Transverse colon (tissue), 3 donors: ENCODE results near the gene CAMK1G.
A peak's percentile ranks its signal among the peaks of the same experiment; 100 is the strongest.

Experiments used
- POLR2A ChIP-seq: fragments of 450-650 bp; IDR thresholded peaks from one replicate; pipeline ENCODE4 v1.6.1; 2016; ENCODE audit warnings: antibody characterized with exemption, mild to moderate bottlenecking, moderate library complexity
- TF ChIP-seq, protein P1 (sequence below), 5 experiments: fragments of 200-600 bp in 3 of 5; fragments of 450-650 bp in 2 of 5; sonication (generic) in 3 of 5; IDR thresholded peaks; 1 replicate in 2 of 5; 2 replicates in 3 of 5; pipeline ENCODE4 v1.5.1; 2016 to 2017; ENCODE audit warnings: antibody characterized with exemption in 5 of 5, inconsistent platforms in 3 of 5, mild to moderate bottlenecking in 2 of 5, moderate library complexity in 1 of 5

DNA sequence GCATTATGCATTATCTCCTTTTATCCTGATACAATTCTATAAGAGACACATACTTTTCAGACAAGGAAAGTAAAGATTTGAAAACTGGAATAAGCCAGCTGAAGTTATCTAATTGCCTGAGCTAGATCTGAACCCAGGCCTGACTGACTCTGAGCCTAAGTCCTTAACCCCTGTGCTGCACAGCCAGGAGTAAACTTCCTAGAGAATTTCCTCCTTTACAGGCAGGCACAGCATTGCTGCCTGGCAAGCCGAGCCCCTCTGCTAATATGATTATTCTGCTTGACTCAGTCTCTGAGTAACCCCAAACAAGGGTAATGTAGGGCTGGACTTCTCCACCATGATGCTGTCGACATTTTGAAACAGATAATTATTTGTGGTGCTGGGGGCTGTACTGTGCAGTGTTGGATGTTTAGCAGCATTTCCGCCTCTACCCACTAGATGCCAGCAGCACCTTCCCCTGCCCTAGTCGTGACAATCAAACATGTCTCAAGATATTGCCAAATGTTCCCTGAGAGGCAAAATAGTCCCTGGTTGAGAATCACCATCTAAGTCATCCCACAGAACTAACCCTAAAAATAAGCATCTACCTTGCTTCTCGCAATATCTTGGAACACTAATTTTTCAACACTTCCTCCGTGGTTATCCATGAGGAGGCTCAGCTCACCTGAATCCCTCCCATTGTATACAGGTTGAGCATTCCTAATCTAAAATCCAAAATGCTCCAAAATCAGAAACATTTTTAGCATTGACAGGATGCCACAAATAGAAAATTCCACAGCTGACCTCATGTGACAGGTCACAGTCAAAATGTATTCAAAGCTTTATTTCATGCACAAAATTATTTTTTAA lies 18.5 kb downstream of the CAMK1G start:
- TF ChIP-seq, protein P1, sequence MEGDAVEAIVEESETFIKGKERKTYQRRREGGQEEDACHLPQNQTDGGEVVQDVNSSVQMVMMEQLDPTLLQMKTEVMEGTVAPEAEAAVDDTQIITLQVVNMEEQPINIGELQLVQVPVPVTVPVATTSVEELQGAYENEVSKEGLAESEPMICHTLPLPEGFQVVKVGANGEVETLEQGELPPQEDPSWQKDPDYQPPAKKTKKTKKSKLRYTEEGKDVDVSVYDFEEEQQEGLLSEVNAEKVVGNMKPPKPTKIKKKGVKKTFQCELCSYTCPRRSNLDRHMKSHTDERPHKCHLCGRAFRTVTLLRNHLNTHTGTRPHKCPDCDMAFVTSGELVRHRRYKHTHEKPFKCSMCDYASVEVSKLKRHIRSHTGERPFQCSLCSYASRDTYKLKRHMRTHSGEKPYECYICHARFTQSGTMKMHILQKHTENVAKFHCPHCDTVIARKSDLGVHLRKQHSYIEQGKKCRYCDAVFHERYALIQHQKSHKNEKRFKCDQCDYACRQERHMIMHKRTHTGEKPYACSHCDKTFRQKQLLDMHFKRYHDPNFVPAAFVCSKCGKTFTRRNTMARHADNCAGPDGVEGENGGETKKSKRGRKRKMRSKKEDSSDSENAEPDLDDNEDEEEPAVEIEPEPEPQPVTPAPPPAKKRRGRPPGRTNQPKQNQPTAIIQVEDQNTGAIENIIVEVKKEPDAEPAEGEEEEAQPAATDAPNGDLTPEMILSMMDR (IDR thresholded peaks at IDR 0.05): peak; percentile 51 to 70 (median 60)
- no peak for TF ChIP-seq POLR2A
